ENCODE data around the gene ODAD2. TPM values are rescaled to one million over a fixed set of nuclear protein-coding genes. Genes with fewer than 3 reads are reported as not detected.
A peak's percentile ranks its signal among the peaks of the same experiment; 100 is the strongest.

Gene ODAD2
- total RNA-seq, 4 donors from 2014 or later: 0.39 to 0.83 (median 0.79) TPM

- H3K27me3 ChIP-seq: no peaks in the 10 kb centered on the region
- no peak for DNase-seq (ENCODE audit: extremely low spot score)
- 90% methylated on average over 3 of the region's 3 CpGs for WGBS
- H3K27ac ChIP-seq (replicated peaks in 1 of 4): no peak overlapping the region
- H3K9me3 ChIP-seq: no peaks in the 10 kb centered on the region
- H3K36me3 ChIP-seq: no peaks in the 10 kb centered on the region
- intact Hi-C loops (cut with DNase I): no loop called here
- no peaks in the 10 kb centered on the region for H3K4me1 ChIP-seq
- TF ChIP-seq CTCF (IDR thresholded peaks at IDR 0.05): no peak
- no peak for TF ChIP-seq POLR2AphosphoS5 (IDR thresholded peaks at IDR 0.05)
- TF ChIP-seq EP300 (IDR thresholded peaks at IDR 0.05): no peak
- no peak for TF ChIP-seq POLR2A (IDR thresholded peaks at IDR 0.05; ENCODE audit: low read depth)
- H3K4me3 ChIP-seq: no peak overlapping the region
Observed at GRCh38 chr10:27801171-27801785, 197.6 kb downstream of the ODAD2 start.

- DNase-seq (ENCODE audit: extremely low spot score): no peak
- intact Hi-C loops (cut with DNase I): no loop called here
- H3K4me3 ChIP-seq: no peak overlapping the region
- WGBS: 75% methylated on average over 3 of the region's 3 CpGs
- no peak for TF ChIP-seq EP300 (IDR thresholded peaks at IDR 0.05)
- no peak for TF ChIP-seq POLR2A (IDR thresholded peaks at IDR 0.05; ENCODE audit: low read depth)
- no peak for TF ChIP-seq POLR2AphosphoS5 (IDR thresholded peaks at IDR 0.05)
- no peak for TF ChIP-seq CTCF (IDR thresholded peaks at IDR 0.05)
- H3K36me3 ChIP-seq: no peaks in the 10 kb centered on the region
- no peaks in the 10 kb centered on the region for H3K27me3 ChIP-seq
- no peak overlapping the region for H3K27ac ChIP-seq (replicated peaks in 1 of 4)
- no peaks in the 10 kb centered on the region for H3K4me1 ChIP-seq
- no peaks in the 10 kb centered on the region for H3K9me3 ChIP-seq
Observed at GRCh38 chr10:27799046-27799445, 199.8 kb downstream of the ODAD2 start.

- intact Hi-C loops (cut with DNase I): loop anchor here (2.0 to 5.0 kb wide), 2 partner anchors 49 to 232 kb away; partner anchors contain the start of gene MKX
- no peaks in the 10 kb centered on the region for H3K27me3 ChIP-seq
- H3K9me3 ChIP-seq: no peaks in the 10 kb centered on the region
- DNase-seq (ENCODE audit: extremely low spot score): no peak
- WGBS: 35% methylated on average over 1 of the region's 1 CpG
- no peaks in the 10 kb centered on the region for H3K36me3 ChIP-seq
- TF ChIP-seq CTCF (IDR thresholded peaks at IDR 0.05) (peak; percentile 42 to 60 (median 45)), POLR2AphosphoS5 (IDR thresholded peaks at IDR 0.05) (no peak)
- H3K27ac ChIP-seq (replicated peaks in 1 of 4): no peak overlapping the region
- no peak overlapping the region for H3K4me3 ChIP-seq
- no peaks in the 10 kb centered on the region for H3K4me1 ChIP-seq
Observed at GRCh38 chr10:27794157-27794556, 204.7 kb downstream of the ODAD2 start.

- Histone ChIP-seq H3K4me1 (no peaks in the 10 kb centered on the region), H3K27ac (replicated peaks in 1 of 4) (no peak overlapping the region), H3K27me3 (no peaks in the 10 kb centered on the region), H3K9me3 (no peaks in the 10 kb centered on the region), H3K4me3 (no peak overlapping the region), H3K36me3 (no peaks in the 10 kb centered on the region)
- intact Hi-C loops (cut with DNase I): loop anchor here (5.0 kb wide), 1 partner anchor 230 kb away; no protein-coding TSS in a partner anchor
- DNase-seq (ENCODE audit: extremely low spot score): no peak
- TF ChIP-seq EP300 (IDR thresholded peaks at IDR 0.05) (no peak), POLR2AphosphoS5 (IDR thresholded peaks at IDR 0.05) (no peak), POLR2A (IDR thresholded peaks at IDR 0.05; ENCODE audit: low read depth) (no peak), CTCF (IDR thresholded peaks at IDR 0.05) (no peak)
- 81% methylated on average over 2 of the region's 2 CpGs for WGBS
Observed at GRCh38 chr10:27792216-27792615, 206.7 kb downstream of the ODAD2 start.

- 90% methylated on average over 2 of the region's 2 CpGs for WGBS
- no peak for DNase-seq (ENCODE audit: extremely low spot score)
- no peak overlapping the region for H3K4me3 ChIP-seq
- no peaks in the 10 kb centered on the region for H3K27me3 ChIP-seq
- H3K27ac ChIP-seq (replicated peaks in 1 of 4): no peak overlapping the region
- intact Hi-C loops (cut with DNase I): no loop called here
- no peak for TF ChIP-seq CTCF (IDR thresholded peaks at IDR 0.05)
- TF ChIP-seq POLR2A (IDR thresholded peaks at IDR 0.05; ENCODE audit: low read depth): no peak
- no peak for TF ChIP-seq EP300 (IDR thresholded peaks at IDR 0.05)
- TF ChIP-seq POLR2AphosphoS5 (IDR thresholded peaks at IDR 0.05): no peak
- peaks cover 0 to 6% (median 2%) of the 10 kb centered on the region in 4 donors for H3K9me3 ChIP-seq
- H3K4me1 ChIP-seq: no peaks in the 10 kb centered on the region
- H3K36me3 ChIP-seq: no peaks in the 10 kb centered on the region
Observed at GRCh38 chr10:27784272-27784671, 214.6 kb downstream of the ODAD2 start.
